Limb (tissue), 2 donors: ENCODE measurements around the gene CRIP3.
A peak's percentile ranks its signal among the peaks of the same experiment; 100 is the strongest.
"Not testable (repeated sequence)": the region's sequence is repeated elsewhere in the genome, so short reads cannot be mapped to it uniquely, and the experiment has no call there.

Experiments used
- DNase-seq, 2 donors: peaks; one replicate each; pipeline ENCODE4 v3.0.0-alpha.2; 2016; ENCODE audit errors: extremely low spot score in 2 of 2

Gene CRIP3, protein sequence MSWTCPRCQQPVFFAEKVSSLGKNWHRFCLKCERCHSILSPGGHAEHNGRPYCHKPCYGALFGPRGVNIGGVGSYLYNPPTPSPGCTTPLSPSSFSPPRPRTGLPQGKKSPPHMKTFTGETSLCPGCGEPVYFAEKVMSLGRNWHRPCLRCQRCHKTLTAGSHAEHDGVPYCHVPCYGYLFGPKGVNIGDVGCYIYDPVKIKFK

DNA sequence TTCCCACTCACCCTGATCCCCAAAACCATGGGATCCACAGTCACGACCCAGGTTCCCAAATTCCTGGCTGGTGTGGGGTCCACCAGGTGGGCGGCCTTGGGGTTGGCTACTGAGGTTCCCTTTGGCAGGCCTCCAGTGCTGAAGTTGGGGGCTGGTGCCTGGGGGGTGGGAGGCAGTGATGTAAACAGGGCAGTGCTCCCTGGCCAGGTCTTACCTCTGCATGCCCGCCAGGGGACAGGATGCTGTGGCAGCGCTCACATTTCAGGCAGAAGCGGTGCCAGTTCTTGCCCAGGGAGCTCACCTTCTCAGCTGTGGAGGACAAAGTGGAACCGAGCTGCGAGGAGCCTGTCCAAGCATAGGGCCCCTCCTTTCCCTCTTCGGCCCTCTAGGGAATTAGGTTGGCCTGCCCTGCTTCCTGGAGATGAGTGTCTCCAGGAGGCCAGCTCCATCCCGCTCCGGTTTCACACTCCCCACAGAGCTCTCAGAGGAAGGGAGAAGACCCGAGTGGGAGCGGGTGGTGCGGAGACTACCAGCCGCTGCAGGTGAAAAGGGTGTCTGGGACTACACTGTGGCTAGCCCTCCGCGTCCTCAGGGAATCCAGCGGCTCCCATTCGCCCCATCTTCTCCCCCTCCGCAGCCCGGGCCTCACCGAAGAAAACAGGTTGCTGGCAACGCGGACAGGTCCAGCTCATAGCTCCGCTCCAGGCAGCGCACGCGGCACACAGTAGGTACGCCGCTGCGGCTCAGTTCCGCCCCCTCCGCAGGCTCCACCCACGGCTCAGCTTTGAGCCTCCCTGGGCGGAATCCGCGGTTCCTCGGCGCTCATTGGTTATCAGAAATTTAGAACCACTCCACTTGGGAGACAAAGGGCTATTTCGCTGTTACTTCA is at the start of gene CRIP3:
CRIP3 (minus strand) TSS at position 726 of the 889 bp plus-strand sequence; CDS start at position 692, 34 bp downstream.
- DNase-seq, result peak in 1 of 2 donors; percentile 15

DNA sequence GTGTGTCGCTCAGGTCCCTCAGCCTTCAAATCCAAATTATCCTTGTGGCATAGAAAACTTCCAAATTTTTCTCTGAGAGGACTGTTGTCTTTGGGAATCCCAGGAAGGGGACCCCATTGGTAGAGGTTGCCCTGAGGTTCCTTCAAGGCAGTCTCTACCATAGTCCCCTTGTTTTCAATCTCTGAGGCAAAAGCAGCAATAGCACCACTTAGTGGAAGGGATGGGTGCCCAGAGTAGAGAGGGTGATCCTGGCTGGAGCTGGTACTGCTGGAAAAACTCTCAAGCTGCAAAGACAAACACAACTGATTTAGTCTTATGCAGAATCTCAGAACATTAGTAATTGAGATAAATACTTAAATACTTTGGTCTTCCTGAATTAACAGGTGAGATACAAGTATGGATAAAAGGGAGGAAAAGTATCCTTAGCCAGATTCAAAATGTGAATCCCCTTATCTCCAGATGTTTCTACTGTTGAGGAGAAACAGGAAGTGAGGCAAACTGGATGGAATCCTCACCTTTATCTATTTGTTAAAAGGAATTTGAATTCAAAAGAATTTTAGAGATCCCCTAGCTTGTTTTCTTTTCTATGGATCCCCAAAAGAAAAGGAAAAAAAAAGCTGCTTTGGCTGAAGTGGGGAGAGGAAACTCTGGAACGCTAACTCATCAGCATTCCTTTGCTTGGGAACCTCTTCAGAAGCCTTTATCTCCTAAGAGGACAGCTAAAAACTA is 47.4 kb upstream of the CRIP3 start:
- DNase-seq, result no peak

DNA sequence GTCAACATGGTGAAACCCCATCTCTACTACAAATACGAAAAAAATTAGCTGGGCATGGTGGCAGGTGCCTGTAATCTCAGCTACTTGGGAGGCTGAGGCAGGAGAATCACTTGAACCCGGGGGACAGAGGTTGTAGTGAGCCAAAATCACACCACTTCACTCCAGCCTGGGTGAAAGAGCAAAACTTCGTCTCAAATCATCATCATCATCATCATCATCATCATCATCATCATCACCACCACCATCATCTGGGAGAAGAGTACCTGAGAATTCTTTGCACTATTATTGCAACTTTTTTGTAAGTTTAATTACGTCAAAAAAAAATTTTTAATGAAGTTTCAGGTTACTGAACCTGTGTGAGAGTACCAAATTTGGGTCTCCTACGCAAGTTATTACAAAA is 43.3 kb upstream of the CRIP3 start:
- DNase-seq, result not testable (repeated sequence)

DNA sequence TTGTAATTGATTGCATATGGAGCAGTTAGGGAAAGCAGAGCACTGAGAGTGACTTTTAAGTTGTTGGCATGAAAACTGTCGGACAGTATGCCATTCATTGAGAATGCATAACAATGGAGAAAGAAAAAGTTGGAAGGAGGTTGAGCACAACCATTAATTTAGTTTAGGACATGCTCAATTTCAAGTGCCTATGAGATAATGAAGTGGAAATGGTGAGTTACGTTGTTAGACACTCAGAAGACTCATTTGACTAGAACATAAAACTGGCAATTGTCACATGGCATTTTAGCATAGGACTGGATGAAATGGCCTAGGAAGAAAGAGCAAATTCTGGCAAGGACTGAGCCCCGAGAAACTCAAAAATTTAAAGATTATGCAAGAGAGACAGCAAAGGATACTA is 38.8 kb upstream of the CRIP3 start:
- DNase-seq, result no peak

DNA sequence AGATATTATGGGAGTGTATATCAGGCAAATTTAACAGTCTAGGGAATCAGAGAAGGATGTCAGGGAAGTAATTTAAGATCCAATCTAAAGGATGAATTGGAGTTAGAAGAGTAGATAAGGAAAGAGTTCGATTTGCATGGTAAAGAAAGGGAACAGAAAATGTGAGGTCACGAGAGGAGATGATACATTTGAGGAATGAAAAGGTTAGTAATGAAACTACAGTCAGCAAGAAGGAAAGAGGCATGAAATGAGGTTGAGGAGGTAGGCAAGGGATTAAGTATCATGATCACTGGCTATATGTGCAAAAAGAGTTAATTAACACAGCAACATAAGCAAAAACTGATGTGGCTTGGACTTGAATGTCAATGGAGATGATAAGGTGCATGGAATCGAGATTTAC is 38.4 kb upstream of the CRIP3 start:
- no peak for DNase-seq

DNA sequence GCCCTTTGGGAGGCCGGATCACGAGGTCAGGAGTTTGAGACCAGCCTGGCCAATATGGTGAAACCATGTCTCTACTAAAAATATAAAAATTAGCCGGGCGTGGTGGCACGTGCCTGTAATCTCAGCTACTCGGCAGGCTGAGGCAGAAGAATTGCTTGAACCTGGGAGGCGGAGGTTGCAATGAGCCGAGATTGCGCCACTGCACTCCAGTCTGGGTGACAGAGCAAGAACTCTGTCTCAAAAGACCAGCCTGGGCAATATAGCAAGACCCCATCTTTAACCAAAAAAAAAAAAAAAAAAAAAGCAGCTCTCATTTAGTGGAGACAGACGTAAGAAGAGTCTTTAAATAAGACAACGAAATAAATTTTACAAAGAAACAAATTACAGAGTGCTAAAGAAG is 37.6 kb upstream of the CRIP3 start:
- DNase-seq, result not testable (repeated sequence)

DNA sequence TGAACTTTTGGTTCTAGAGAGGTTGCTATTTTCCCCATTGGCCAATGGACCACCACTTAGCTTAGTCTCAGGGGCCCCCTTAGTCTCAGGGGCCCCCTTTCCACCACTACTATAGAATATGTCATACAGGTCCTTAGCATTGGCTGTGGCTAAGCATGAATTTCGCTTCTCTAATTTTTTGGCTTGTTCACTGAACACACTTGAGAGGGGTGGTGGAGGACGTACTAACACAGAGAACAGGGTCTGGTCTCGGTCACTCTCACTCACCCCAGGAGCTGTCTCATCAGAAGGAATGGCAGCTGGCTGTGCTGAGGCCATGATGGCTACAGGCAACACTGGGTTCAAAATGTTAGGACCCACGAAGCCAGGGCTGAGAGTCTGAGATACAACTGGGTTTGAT is 30.5 kb upstream of the CRIP3 start:
- no peak for DNase-seq

DNA sequence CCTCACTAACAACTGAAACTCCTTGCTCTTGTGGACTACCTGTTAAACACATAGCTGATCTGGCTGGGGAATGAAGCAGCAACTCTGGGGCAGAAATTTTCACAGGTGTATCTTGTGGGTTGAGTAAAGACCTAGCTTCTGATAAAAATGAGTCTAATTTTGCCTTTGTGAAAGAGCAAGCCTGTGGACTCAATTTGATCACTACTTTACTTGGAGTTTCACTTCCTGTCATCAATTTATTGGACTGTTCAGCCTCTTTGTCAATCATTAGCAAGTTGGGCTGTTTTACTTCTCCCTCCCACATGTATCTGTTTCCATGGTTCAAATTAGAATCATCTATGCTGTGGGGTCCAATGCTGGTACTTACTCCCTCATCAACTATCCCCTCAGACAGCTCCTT is 29.6 kb upstream of the CRIP3 start:
- no peak for DNase-seq

DNA sequence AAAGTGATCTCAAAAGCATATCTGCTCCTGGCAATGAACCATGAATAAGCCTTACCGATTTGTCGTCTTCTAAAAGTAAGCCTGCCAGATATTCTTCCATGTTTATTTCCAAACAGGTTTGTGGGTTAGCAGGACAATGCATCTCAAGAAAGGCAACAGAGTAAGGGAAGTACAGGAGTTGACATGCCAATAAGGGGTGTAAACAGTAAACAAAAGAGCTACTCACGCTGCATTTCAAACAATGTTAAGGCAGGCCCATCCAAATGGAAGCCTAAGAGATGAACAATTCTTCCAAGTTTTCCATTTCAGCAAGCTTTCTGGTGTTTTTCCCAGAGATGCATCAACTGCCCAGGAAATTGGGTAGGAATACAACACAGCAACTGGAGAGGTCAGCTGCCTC is 27.8 kb upstream of the CRIP3 start:
- DNase-seq, result no peak

DNA sequence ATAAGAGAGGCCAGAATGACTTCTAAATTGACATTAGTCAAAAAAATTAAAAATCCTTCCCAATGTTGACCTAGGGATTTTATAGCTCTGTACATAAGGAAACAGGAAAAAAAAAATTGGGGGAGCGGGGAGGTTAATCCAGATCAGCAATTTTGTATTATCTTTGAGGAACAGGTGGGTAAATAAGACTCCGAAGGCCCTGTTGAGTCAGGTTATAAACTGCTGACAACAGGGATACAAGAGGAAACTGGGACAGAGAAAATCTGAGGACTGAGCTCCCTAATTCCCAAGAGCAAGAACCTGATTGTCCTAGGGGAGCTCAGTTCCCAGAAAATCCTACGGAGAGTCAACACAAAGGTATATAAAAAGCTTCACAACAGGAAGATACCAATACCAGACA is 26.8 kb upstream of the CRIP3 start:
- no peak for DNase-seq

DNA sequence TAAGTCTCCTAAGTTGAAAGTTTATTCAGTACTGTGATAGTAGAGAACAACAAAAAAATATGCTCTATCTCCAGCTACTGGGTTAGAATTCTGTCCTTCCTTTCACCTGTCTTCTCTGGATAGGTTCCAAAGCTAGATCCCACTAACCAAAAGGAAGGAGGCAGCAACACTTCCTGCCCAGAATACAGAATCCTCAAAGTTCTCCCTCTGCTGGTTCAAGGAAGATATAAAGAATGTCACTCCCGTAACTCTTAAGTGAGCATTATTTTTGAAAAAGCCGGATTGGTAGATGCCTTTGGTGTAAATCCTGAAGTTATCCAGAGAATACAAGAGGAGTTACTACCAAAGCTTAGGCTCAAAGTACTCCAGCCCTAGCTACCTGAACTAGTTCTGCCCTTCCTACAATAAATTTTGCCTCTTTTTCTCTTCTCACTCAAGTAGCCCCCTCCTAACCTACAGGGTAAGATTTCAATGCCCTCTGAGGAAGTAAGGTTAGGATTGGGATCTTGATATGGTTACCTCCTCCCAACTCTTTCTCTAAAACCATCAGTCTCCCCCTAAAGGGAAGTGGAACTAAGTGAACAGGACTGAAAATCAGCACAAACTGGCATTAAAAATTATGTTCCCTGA is 26.0 kb upstream of the CRIP3 start:
- peak in 1 of 2 donors; percentile 71 for DNase-seq

DNA sequence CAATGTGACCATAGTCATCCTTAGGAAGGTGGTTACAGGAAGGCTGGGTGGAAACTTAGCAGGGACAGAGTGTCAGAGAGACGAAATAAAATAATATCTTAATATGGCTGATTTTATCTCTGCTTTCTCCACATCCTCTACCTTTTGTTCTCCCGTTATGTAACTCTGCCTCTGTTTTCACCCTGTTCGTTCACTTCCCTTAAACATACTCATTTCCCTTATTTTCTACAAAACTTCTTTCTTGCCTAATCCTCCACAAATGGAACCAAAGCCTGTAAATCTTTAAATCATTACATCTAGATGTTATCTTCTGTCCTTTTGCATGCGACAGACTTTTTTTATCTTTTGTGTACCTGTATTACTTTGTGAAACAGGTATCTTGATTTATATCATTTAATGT is 23.3 kb upstream of the CRIP3 start:
- DNase-seq, result no peak

DNA sequence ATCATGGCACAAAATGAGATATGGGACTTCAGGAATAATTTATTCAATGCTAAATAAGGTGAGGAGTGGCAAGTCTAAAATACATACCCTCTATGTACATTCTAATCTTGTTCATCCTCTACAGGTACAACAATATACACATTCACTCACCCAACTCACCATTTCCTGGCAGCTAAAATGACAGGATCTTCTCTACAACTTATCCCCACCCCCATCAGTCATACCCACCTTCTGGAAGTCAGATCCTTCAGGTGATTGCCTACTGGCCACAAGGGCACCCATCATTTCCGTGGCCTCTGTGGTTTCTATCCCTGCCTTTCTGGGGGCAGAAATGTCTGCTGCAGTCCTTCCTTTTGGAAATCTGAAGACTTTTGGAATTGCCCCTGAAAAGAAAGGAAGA is 22.8 kb upstream of the CRIP3 start:
- no peak for DNase-seq

DNA sequence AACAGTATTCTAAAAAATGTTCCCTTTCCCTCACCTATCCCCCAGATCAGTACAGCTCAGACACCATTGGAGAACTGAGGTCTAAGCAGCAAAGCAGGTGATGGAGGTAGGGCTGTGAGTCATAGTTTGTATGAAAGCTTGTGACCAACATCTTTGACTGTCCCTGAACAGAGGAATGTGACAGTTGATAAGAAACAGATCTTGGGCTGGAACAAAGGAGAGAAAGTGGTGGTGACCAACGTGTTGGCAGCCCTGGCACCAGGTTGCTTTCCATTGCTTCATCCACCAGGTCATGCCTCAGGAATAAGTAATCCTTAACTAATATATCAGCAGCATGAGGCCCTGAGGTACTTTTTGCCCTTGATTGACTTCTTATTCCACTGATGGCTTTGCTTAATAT is 19.9 kb upstream of the CRIP3 start:
- no peak for DNase-seq

DNA sequence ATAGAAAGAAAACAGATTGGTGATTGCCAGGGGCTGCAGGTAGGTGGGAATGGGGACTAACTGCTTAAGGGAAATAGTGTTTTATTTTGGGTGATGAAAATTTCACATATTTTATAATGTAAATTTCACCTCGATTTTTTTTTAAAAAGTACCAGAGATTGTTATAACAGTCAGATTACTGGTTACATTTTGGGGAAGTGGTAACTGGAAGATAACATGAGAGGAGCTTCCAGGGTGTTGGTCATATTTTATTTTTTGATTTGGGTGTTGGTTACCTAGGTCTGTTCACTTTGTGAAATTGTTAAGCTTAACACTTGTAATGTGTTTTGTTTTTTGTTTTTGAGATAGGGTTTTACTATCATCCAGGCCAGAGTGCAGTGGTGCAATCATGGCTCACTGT is 17.2 kb upstream of the CRIP3 start:
- DNase-seq, result no peak

DNA sequence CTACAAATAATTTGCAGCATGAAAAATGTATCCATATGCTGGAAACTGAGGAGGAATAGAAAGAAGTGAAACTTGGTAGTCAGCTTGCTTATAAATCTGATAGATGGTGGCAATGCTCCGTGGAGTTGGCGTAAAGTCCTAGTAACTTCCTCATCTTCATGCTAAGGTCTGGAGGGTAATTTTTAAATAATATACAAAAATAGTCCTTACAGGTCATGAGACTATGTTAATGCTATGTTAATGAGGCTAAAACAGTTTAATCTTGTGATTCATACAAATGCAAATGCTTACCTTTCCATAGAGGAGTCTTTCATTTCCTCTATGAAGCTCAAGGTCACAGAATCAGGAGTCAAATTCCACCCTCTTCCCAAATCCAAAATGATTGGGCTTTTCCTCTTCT is 9.4 kb upstream of the CRIP3 start:
- DNase-seq, result no peak

DNA sequence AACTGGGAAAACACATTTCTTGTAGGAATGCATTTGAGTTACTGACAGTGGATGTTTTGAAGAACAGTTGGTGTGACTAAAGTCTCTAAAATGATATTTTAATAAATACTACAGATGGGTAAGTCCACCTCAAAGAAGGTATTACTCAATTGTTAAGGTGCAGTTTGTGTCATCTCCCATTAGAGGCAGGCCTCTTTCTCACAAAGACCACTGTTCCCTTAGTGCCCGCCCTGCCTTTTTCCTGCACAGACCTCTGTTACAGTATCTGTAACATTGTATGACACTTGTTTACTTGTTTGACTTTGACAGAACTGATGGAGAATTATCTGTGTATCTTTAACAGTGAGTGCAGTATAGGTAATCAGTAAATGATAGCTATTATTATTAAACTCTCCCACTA is 5.2 kb upstream of the CRIP3 start:
- DNase-seq, result no peak

DNA sequence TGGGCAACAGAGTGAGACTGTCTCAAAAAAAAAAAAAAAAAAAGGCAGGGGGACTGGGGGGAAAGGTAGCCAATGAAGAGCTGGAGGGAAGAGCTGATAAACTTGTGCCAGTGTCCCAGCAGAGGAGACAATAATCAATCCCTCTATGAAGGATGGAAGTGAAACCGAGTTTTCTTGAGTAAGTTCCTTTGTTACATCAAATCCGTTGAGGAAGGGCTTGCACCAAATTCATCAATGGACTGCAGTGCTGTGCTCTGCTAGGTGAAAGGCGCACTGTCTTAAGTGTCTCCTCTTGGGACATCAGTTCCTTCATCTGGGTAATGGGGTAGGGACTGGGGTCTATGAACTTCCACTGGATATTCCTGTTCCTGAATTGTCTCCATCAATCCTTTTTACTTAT is 3.0 kb upstream of the CRIP3 start:
- DNase-seq, result no peak

DNA sequence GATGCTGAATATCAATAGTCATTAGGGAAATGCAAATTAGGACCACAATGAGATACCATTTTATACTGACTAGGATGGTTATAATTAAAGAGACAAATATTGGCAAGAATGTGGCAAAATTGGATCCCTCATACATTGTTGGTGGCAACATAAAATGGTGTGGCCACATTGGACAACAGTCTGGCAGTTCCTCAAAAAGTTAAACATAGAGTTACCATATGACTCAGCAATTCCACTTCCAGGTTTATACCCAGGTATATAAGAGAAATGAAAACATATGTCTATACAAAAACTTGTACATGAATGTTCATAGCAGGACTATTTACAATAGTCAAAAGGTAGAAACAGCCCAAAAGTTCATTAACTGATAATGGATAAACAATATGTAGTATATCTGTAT is 2.0 kb upstream of the CRIP3 start:
- DNase-seq, result no peak

DNA sequence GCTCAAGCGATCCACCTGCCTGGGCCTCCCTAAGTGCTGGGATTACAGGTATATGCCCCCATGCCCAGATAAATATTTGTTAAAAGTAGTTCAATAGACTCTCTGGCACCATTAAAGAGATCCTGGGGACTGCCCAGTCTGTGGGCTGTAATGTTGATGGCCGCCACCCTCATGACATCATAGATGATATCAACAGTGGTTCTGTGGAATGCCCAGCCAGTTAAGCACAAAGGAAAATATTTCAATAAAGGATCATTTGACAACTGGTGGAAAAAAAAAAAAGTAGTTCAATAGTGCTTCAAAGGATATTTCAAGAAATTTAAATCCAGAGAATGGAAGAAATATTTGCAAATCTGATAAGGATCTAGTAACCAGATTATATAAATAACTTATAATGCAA is 1.5 kb upstream of the CRIP3 start:
- no peak for DNase-seq

DNA sequence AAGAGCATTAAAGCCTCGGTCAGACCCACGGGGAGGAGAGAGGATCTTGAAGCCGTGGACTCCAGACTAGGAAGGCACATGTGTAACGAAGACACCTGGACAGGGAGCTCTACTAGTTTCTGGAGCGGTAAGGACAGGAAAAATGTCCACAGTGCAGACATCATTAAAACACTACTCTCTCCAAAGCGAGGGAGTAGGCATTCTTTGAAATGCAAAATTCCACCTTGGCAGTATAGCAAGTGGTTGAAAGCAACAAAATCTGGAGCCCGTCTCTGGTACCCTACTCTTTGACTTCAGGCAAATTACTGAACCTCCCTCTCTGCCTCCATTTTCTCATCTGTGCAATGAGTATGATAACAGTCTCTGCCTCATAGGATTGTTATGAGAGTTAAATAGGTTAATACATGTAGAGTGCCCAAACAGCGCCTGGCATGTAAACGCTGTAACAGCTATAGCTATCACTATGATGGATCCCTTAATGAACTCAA is 408 bp upstream of the CRIP3 start:
- DNase-seq, result no peak
